Astrocyte (in vitro differentiated cells and primary cell): ENCODE data around the gene MYOCOS.

ENCODE experiments used
- CTCF ChIP-seq: IDR thresholded peaks from 2 replicates; pipeline ENCODE4 v1.5.1; 2011; ENCODE audit warnings: low read depth, mild to moderate bottlenecking, inconsistent platforms, low read length, moderate library complexity; ENCODE audit not compliant: insufficient read depth
- EZH2 ChIP-seq: IDR thresholded peaks from 2 replicates; pipeline ENCODE4 v1.6.1; 2012; ENCODE audit warnings: mild to moderate bottlenecking, low read length, inconsistent platforms; ENCODE audit not compliant: insufficient read depth

GRCh38 chr1:171596119-171596518 lies 25.9 kb upstream of the MYOCOS start:
- TF ChIP-seq EZH2, result no peak
- TF ChIP-seq CTCF, result no peak
